Measurements from ENCODE around the gene TEX261. TPM values are rescaled to one million over a fixed set of nuclear protein-coding genes. Genes with fewer than 3 reads are reported as not detected.
A peak's percentile ranks its signal among the peaks of the same experiment; 100 is the strongest.

TEX261 gene
- total RNA-seq, 2 donors from 2014 or later: 26.7 to 38.0 TPM

GRCh38 chr2:70964596-70965386 lies 29.9 kb downstream of the TEX261 start:
- H3K27me3 ChIP-seq: peaks cover 0 to 5% of the 10 kb centered on the region in 2 donors
- H3K4me3 ChIP-seq: peak overlapping the region; percentile 16 to 50
- peak; percentile 73 for DNase-seq (ENCODE audit: low spot score)
- H3K27ac ChIP-seq: no peak overlapping the region
- H3K36me3 ChIP-seq: no peaks in the 10 kb centered on the region
- no peaks in the 10 kb centered on the region for H3K9me3 ChIP-seq
- peaks cover 0 to 8% of the 10 kb centered on the region in 2 donors for H3K4me1 ChIP-seq
- peak; percentile 82 to 85 for TF ChIP-seq CTCF (IDR thresholded peaks at IDR 0.05)

- DNase-seq (ENCODE audit: low spot score): no peak
- Histone ChIP-seq H3K4me1 (peaks cover 0 to 8% of the 10 kb centered on the region in 2 donors), H3K36me3 (no peaks in the 10 kb centered on the region), H3K4me3 (no peak overlapping the region), H3K27me3 (peaks cover 0 to 5% of the 10 kb centered on the region in 2 donors), H3K27ac (no peak overlapping the region), H3K9me3 (no peaks in the 10 kb centered on the region)
- TF ChIP-seq CTCF (IDR thresholded peaks at IDR 0.05): no peak
These were observed 30.5 kb downstream of the TEX261 start for GRCh38 chr2:70964133-70964532.

- H3K27ac ChIP-seq: no peak overlapping the region
- H3K27me3 ChIP-seq: peaks cover 0 to 5% of the 10 kb centered on the region in 2 donors
- no peaks in the 10 kb centered on the region for H3K9me3 ChIP-seq
- TF ChIP-seq CTCF (IDR thresholded peaks at IDR 0.05): no peak
- H3K4me1 ChIP-seq: peaks cover 0 to 8% of the 10 kb centered on the region in 2 donors
- no peaks in the 10 kb centered on the region for H3K36me3 ChIP-seq
- H3K4me3 ChIP-seq: no peak overlapping the region
- peak; percentile 48 for DNase-seq (ENCODE audit: low spot score)
These were observed 31.5 kb downstream of the TEX261 start for GRCh38 chr2:70962885-70963878.

DNA sequence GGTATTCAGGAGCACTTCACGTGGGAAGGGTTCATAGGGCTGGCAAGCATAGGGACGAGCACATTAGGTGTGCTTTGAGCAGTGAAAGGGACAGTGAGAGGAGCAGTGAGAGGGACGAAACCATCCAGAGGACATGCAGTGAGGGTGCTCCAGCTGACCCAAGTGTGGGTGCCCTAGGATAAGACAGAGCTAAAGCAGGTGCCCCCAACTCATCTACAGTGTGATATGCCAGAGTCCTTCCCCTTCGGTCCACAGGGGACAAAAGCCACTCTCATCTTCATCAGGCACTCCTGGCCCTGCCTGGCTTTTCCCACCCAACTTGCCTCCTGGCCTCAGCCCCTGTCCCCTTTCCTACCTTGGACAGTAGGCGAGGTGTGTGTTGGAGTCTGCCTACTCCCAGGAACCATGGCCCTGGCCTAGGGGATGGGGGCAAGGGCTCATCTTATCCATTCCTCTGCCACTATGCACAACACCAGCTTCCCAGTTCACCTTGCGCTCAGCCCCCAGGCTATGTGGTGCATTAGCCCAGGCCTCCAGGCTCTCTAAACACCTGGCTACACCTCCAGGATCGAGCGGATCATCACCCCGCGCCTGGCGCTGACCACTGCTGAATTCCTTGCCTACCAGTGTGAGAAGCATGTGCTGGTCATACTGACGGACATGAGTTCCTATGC lies 32.3 kb downstream of the TEX261 start:
- no peak overlapping the region for H3K27ac ChIP-seq
- peaks cover 0 to 8% of the 10 kb centered on the region in 2 donors for H3K4me1 ChIP-seq
- peak; percentile 50 for DNase-seq (ENCODE audit: low spot score)
- H3K4me3 ChIP-seq: no peak overlapping the region
- H3K36me3 ChIP-seq: no peaks in the 10 kb centered on the region
- no peak for TF ChIP-seq CTCF (IDR thresholded peaks at IDR 0.05)
- H3K9me3 ChIP-seq: no peaks in the 10 kb centered on the region
- peaks cover 0 to 5% of the 10 kb centered on the region in 2 donors for H3K27me3 ChIP-seq

DNA sequence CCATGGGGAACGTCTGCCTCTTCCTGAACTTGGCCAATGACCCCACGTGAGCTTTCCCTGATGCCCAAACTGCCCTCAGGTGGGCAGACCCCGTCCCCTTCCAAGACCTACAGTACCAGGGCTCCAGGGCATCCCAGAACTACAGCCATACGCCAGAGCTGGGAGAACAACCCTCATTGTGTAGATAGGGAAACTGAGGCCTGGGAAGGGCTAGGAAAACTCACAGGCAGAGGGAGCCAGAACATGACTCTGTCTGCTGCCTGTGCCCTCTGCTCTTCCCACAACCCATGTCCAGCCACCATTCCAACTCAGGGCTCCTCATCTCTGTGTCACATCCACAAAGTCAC lies 33.1 kb downstream of the TEX261 start:
- no peaks in the 10 kb centered on the region for H3K36me3 ChIP-seq

More for the DNA sequence above, 33.1 kb downstream of the TEX261 start:
- no peak overlapping the region for H3K27ac ChIP-seq
- no peaks in the 10 kb centered on the region for H3K9me3 ChIP-seq
- no peak for DNase-seq (ENCODE audit: low spot score)
- TF ChIP-seq CTCF (IDR thresholded peaks at IDR 0.05): no peak
- no peak overlapping the region for H3K4me3 ChIP-seq
- H3K4me1 ChIP-seq: peaks cover 0 to 8% of the 10 kb centered on the region in 2 donors
- H3K27me3 ChIP-seq: peaks cover 0 to 5% of the 10 kb centered on the region in 2 donors

Measured in right atrium auricular region (tissue), 2 donors.